ENCODE results near the gene CFL2. TPM values are rescaled to one million over a fixed set of nuclear protein-coding genes. Genes with fewer than 3 reads are reported as not detected.

CFL2 gene
- polyA plus RNA-seq, 1 of the 3 experiments (the other 2 are of a cell fraction), result 48.1 TPM

- DNase-seq, result no peak
- no peak for TF ChIP-seq CHD2 (IDR thresholded peaks at IDR 0.05; ENCODE audit: low read length, partially characterized antibody)
- no peak for TF ChIP-seq ELF1 (IDR thresholded peaks at IDR 0.05)
- TF ChIP-seq, protein P1, sequence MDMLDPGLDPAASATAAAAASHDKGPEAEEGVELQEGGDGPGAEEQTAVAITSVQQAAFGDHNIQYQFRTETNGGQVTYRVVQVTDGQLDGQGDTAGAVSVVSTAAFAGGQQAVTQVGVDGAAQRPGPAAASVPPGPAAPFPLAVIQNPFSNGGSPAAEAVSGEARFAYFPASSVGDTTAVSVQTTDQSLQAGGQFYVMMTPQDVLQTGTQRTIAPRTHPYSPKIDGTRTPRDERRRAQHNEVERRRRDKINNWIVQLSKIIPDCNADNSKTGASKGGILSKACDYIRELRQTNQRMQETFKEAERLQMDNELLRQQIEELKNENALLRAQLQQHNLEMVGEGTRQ (IDR thresholded peaks at IDR 0.05; ENCODE audit: borderline replicate concordance, low read depth, low read length), result no peak
- no peak for TF ChIP-seq YY1 (IDR thresholded peaks at IDR 0.05; ENCODE audit: low read depth)
- TF ChIP-seq NRF1 (IDR thresholded peaks at IDR 0.05; ENCODE audit: low read depth, low read length), result no peak
- TF ChIP-seq JUND (IDR thresholded peaks at IDR 0.05), result no peak
- no peak for TF ChIP-seq TAF1 (IDR thresholded peaks at IDR 0.05; ENCODE audit: borderline replicate concordance, low read depth, low read length)
- TF ChIP-seq, protein P2, sequence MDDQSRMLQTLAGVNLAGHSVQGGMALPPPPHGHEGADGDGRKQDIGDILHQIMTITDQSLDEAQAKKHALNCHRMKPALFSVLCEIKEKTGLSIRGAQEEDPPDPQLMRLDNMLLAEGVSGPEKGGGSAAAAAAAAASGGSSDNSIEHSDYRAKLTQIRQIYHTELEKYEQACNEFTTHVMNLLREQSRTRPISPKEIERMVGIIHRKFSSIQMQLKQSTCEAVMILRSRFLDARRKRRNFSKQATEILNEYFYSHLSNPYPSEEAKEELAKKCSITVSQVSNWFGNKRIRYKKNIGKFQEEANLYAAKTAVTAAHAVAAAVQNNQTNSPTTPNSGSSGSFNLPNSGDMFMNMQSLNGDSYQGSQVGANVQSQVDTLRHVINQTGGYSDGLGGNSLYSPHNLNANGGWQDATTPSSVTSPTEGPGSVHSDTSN (IDR thresholded peaks at IDR 0.05), result no peak
- Histone ChIP-seq H3K4me3 (ENCODE audit: low read depth in 2 of 2, low read length in 1 of 2) (no peak overlapping the region), H3K4me1 (ENCODE audit: control insufficient read depth in 1 of 2, insufficient read depth in 2 of 2, low read depth in 1 of 2, low read length in 1 of 2) (no peaks in the 10 kb centered on the region), H3K9me3 (no peaks in the 10 kb centered on the region), H3F3A (replicated peaks; ENCODE audit: insufficient read depth) (peaks cover 12% of the 10 kb centered on the region), H3K27me3 (ENCODE audit: insufficient read depth) (no peaks in the 10 kb centered on the region), H3K27ac (ENCODE audit: low read depth in 2 of 2, low read length in 1 of 2) (peak overlapping the region in 1 of 2 experiments; percentile 53; a peak in 2 of 4 replicates), H3K9me2 (no peaks in the 10 kb centered on the region), H3K79me2 (ENCODE audit: insufficient read depth) (no peaks in the 10 kb centered on the region), H3K4me2 (no peak overlapping the region), H4K20me1 (ENCODE audit: insufficient read depth) (no peaks in the 10 kb centered on the region), H2AFZ (ENCODE audit: low read depth) (no peak overlapping the region), H3K36me3 (replicated peaks in 1 of 2; ENCODE audit: control insufficient read depth in 1 of 2, insufficient read depth in 2 of 2, low read length in 1 of 2) (peaks cover 13 to 19% of the 10 kb centered on the region in 2 experiments), H3K9ac (no peak overlapping the region)
- WGBS (ENCODE audit: low lambda C conversion rate), result 91% methylated on average over 2 of the region's 2 CpGs
- ChIA-PET CTCF (interaction anchor here (0.9 to 2.5 kb wide), 2 partner anchors 27 to 30 kb away, joined by 4 to 14 read pairs; no protein-coding TSS in a partner anchor), POLR2A (interaction anchor here (0.6 kb wide), 1 partner anchor 22 kb away, joined by 3 read pairs; no protein-coding TSS in a partner anchor)
These were observed 35.8 kb upstream of the CFL2 start for GRCh38 chr14:34750233-34750632.

DNA sequence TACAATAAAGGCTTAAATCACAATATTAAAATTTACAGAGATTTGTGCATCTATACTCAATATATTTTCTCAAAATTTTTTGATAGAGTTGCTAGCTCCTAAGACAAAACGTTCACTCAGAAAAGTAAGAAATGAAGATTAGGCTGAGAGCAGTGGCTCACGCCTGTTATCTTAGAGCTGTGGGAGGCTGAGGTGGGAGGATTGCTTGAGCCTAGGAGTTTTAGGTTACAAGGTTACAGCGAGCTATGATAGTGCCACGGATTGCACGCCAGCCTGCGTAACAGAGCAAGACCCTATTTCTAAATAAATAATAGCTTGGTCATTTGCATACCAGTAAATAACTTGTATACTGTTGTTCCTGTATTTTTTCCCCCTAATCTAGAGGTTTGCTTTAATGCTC lies 35.0 kb upstream of the CFL2 start:
- Histone ChIP-seq H3K79me2 (ENCODE audit: insufficient read depth) (no peaks in the 10 kb centered on the region), H2AFZ (ENCODE audit: low read depth) (no peak overlapping the region), H3K27me3 (ENCODE audit: insufficient read depth) (no peaks in the 10 kb centered on the region), H3K4me2 (no peak overlapping the region), H3F3A (replicated peaks; ENCODE audit: insufficient read depth) (peaks cover 11% of the 10 kb centered on the region), H3K9me3 (no peaks in the 10 kb centered on the region), H3K4me3 (ENCODE audit: low read depth in 2 of 2, low read length in 1 of 2) (no peak overlapping the region), H3K4me1 (ENCODE audit: control insufficient read depth in 1 of 2, insufficient read depth in 2 of 2, low read depth in 1 of 2, low read length in 1 of 2) (no peaks in the 10 kb centered on the region), H3K9ac (no peak overlapping the region), H4K20me1 (ENCODE audit: insufficient read depth) (no peaks in the 10 kb centered on the region), H3K9me2 (no peaks in the 10 kb centered on the region), H3K27ac (ENCODE audit: low read depth in 2 of 2, low read length in 1 of 2) (no peak overlapping the region), H3K36me3 (replicated peaks in 1 of 2; ENCODE audit: control insufficient read depth in 1 of 2, insufficient read depth in 2 of 2, low read length in 1 of 2) (peaks cover 9 to 15% of the 10 kb centered on the region in 2 experiments)
- TF ChIP-seq GABPA (IDR thresholded peaks at IDR 0.05; ENCODE audit: low read depth) (no peak), FOSL2 (IDR thresholded peaks at IDR 0.05; ENCODE audit: borderline replicate concordance, low read depth) (no peak)
- DNase-seq, result no peak
- POLR2A ChIA-PET, result no interaction called here
- WGBS (ENCODE audit: low lambda C conversion rate), result 94% methylated on average over 6 of the region's 6 CpGs
- CTCF ChIA-PET, result interaction anchor here (0.8 to 2.5 kb wide), 5 partner anchors 15 to 251 kb away, joined by 3 to 14 read pairs (median 4); no protein-coding TSS in a partner anchor
